K562 (cell line): ENCODE measurements around the gene DAPK2. TPM values are rescaled to one million over a fixed set of nuclear protein-coding genes. Genes with fewer than 3 reads are reported as not detected.

Experiments used
- ATAC-seq: fragments of 200-7000 bp; cut with Tn5 transposase; 3 replicates; pipeline ENCODE4 v1.9.1; 2020; ENCODE audit warnings: moderate library complexity
- BruUV-seq: library from RNA; stranded (reverse); fragments of 400-500 nt; replicated peaks from 2 replicates; lab custom pipeline; 2021; lab: Mats Ljungman, UMichigan
- CTCF ChIA-PET: fragments of 300-600 bp; formaldehyde crosslinking; extraction: SDS; loops from one replicate; lab custom pipeline; 2021; ENCODE audit warnings: low intra/inter-chr PET ratio; lab: Yijun Ruan, JAX
- POLR2A ChIA-PET: fragments of 300-600, 350-650 bp; sonication (Branson Sonifier 250); formaldehyde crosslinking; extraction: SDS; loops from one replicate; lab custom pipeline; 2021; ENCODE audit warnings: antibody characterized with exemption, inconsistent platforms; lab: Yijun Ruan, JAX
- DNase-seq, 4 experiments: peaks; one replicate each; pipeline versions ENCODE4 v3.0.0 to v3.0.0-alpha.2; 2011 to 2018; ENCODE audit warnings: low spot score in 3 of 4, mixed read lengths in 3 of 4; ENCODE audit errors: extremely low read depth in 1 of 4
- FAIRE-seq: peaks from 2 replicates; lab custom pipeline; 2011; peaks lifted over from hg19 to GRCh38; lab: Jason Lieb, UNC
- H2AFZ ChIP-seq: 2 replicates; pipeline ENCODE4 v1.6.0; 2011; ENCODE audit warnings: low read depth, low read length, control low read depth, inconsistent platforms
- H3K27ac ChIP-seq: fragments of 200-600 bp; 3 replicates; pipeline ENCODE4 v1.8.0; 2011; ENCODE audit warnings: low read depth, mild to moderate bottlenecking, control low read depth, inconsistent platforms, low read length, moderate library complexity, mixed read lengths; ENCODE audit errors: extremely low read depth
- H3K27me3 ChIP-seq, 2 experiments: fragments of 300-600 bp in 1 of 2; 2 replicates in 1 of 2; 3 replicates in 1 of 2; pipeline versions ENCODE4 v1.6.0 to v1.8.0; 2011; ENCODE audit warnings: inconsistent platforms in 2 of 2, low read length in 2 of 2, mild to moderate bottlenecking in 1 of 2, mixed read lengths in 1 of 2, moderate library complexity in 1 of 2; ENCODE audit not compliant: control insufficient read depth in 2 of 2, insufficient read depth in 2 of 2
- H3K36me3 ChIP-seq: fragments of 300-600 bp; 3 replicates; pipeline ENCODE4 v1.8.0; 2011; ENCODE audit warnings: mild to moderate bottlenecking, low read length, inconsistent platforms; ENCODE audit not compliant: control insufficient read depth, insufficient read depth
- H3K4me1 ChIP-seq, 2 experiments: fragments of 200-600 bp in 1 of 2; replicated peaks in 1 of 2; 2 replicates in 1 of 2; 3 replicates in 1 of 2; pipeline versions ENCODE4 v1.5.1 to v1.8.0; 2011; ENCODE audit warnings: inconsistent platforms in 2 of 2, low read length in 2 of 2, mild to moderate bottlenecking in 1 of 2, mixed read lengths in 1 of 2, moderate library complexity in 1 of 2; ENCODE audit not compliant: control insufficient read depth in 2 of 2, insufficient read depth in 2 of 2
- H3K4me2 ChIP-seq: 2 replicates; pipeline ENCODE4 v1.6.1; 2011; ENCODE audit warnings: low read length, control low read depth, inconsistent platforms, mixed read lengths; ENCODE audit not compliant: insufficient read depth
- H3K4me3 ChIP-seq: fragments of 200-600 bp; sonication (generic), shearing (Covaris generic); 2 replicates; pipeline ENCODE4 v1.5.1; 2016; ENCODE audit warnings: control low read depth, inconsistent platforms
- H3K79me2 ChIP-seq: fragments of 200-600 bp; 3 replicates; pipeline ENCODE4 v1.8.0; 2011; ENCODE audit warnings: low read length, inconsistent platforms; ENCODE audit not compliant: control insufficient read depth, insufficient read depth
- H3K9ac ChIP-seq, 2 experiments: 2 replicates each; pipeline versions ENCODE4 v1.6.0 to v1.6.1; 2011; ENCODE audit warnings: low read depth in 2 of 2, low read length in 2 of 2, control low read depth in 1 of 2, inconsistent platforms in 1 of 2, mild to moderate bottlenecking in 1 of 2, mixed read lengths in 1 of 2; ENCODE audit not compliant: insufficient read depth in 1 of 2
- H3K9me1 ChIP-seq: one replicate; pipeline ENCODE4 v1.6.0; 2011; ENCODE audit warnings: inconsistent platforms, mild to moderate bottlenecking, low read length, moderate library complexity; ENCODE audit not compliant: control insufficient read depth, insufficient read depth
- H3K9me3 ChIP-seq: replicated peaks from 2 replicates; pipeline ENCODE4 v1.5.1; 2011; ENCODE audit warnings: low read depth, low read length, inconsistent platforms; ENCODE audit not compliant: control insufficient read depth, insufficient read depth
- H4K20me1 ChIP-seq: replicated peaks from 2 replicates; pipeline ENCODE4 v1.6.1; 2011; ENCODE audit warnings: low read length, inconsistent platforms, mixed read lengths; ENCODE audit not compliant: control insufficient read depth, insufficient read depth
- ATF1 ChIP-seq, 2 experiments: fragments of 450-650 bp in 1 of 2; IDR thresholded peaks; 2 replicates each; pipeline ENCODE4 v1.6.1; 2016; ENCODE audit warnings: missing compliant biosample characterization in 1 of 2, missing genetic modification characterization in 1 of 2
- ATF7 ChIP-seq: fragments of 450-650 bp; IDR thresholded peaks from 2 replicates; pipeline ENCODE4 v1.7.1; 2014; ENCODE audit warnings: mild to moderate bottlenecking, moderate library complexity
- HEY1 ChIP-seq: fragments of 250-450 bp; sonication (Bioruptor Pico); IDR thresholded peaks from 2 replicates; pipeline ENCODE4 v1.5.0; 2020; ENCODE audit warnings: mild to moderate bottlenecking, moderate library complexity, borderline replicate concordance
- HLTF ChIP-seq: fragments of 450-650 bp; IDR thresholded peaks from 2 replicates; pipeline ENCODE4 v1.6.1; 2016
- WGBS: fragments of 100-300 bp; shearing (Covaris generic); methylation state at CpG from one replicate; pipeline ENCODE4 v1.1.6; 2016; ENCODE audit warnings: low coverage, mixed read lengths; ENCODE audit not compliant: insufficient coverage; ENCODE audit errors: missing lambda C conversion rate; 5-methylcytosine and 5-hydroxymethylcytosine counted together
- in situ Hi-C: fragments of 300-500 bp; cut with MboI; formaldehyde crosslinking; loops from 4 replicates; pipeline ENCODE4 v1.15.0; 2018; ENCODE audit warnings: inconsistent platforms, mixed read lengths
- intact Hi-C: fragments of 100-400 bp; cut with micrococcal nuclease; formaldehyde crosslinking; loops from 2 replicates; pipeline ENCODE4 v1.14.2; 2022
- polyA plus RNA-seq, 8 experiments: library from polyadenylated mRNA; depleted of rRNA in 4 of 8; stranded (reverse) in 5 of 8; unstranded in 3 of 8; fragments of >200 nt; fragmentation: Nextera tagmentation in 2 of 8; fragmentation: Illumina TruSeq in 1 of 8; extraction: Ambion mirVana in 2 of 8; extraction: Trizol in 1 of 8; gene quantifications; 2 replicates each; pipeline versions ENCODE4 v1.2.1 to v1.2.3, GENCODE V29; 2011 to 2014; ENCODE audit warnings: inconsistent platforms in 1 of 8, missing spikeins in 1 of 8
- total RNA-seq, 7 experiments: library from RNA; depleted of rRNA in 6 of 7; stranded (reverse); fragments of >200 nt in 6 of 7; fragmentation: Illumina TruSeq in 2 of 7; extraction: Trizol in 2 of 7; gene quantifications; 2 replicates each; pipeline versions ENCODE4 v1.2.1 to v1.2.3, GENCODE V29; 2011 to 2021; ENCODE audit warnings: low replicate concordance in 1 of 7
- TF ChIP-seq, protein P1 (sequence below): fragments of 200-800 bp; sonication (Bioruptor generic); IDR thresholded peaks from 2 replicates; pipeline ENCODE4 v1.6.1; 2016; ENCODE audit warnings: missing genetic modification characterization, missing compliant biosample characterization
- TF ChIP-seq, protein P2 (sequence below), 2 experiments: fragments of 450-650 bp in 1 of 2; sonication (generic) in 1 of 2; formaldehyde crosslinking in 1 of 2; IDR thresholded peaks in 1 of 2; conservative IDR thresholded peaks in 1 of 2; 2 replicates each; pipeline versions ENCODE4 v1.6.1 to v1.8.1; 2016 to 2023; ENCODE audit warnings: mild to moderate bottlenecking in 2 of 2, moderate library complexity in 2 of 2, inconsistent platforms in 1 of 2, missing genetic modification reagents in 1 of 2

Gene DAPK2
- total and polyA plus RNA-seq, 9 of the 15 experiments (the other 6 are each of a cell fraction or from before 2014, with no cell fraction given) = 0.14 to 5.2 (median 2.2) TPM

DNA sequence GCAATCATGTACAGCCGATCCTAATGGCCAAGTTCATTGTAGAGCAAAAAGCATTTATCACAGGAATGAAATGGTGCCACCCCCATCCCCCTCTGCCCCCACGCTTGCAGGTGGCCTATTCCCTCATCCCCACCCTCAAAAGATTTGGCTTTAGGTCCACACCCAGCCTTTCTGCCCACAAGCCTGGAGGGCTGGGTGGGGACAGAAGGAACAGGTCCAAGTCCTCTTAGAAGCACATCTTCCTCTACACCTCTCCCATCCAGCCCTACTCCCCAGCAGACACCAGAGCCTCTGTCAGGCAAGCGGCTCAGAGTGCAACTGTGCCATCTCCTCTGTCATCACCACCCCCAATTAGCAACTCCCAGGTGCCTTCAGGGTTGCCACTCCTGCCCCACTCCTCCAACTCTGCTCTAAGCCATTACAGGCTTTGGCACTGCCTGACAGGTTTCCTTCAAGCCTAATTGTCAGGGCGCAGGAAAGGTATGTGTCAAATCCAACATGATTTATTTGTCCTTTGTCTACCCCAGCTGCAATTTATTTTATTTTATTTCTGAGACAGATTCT, 49.4 kb downstream of the DAPK2 start (continued):
- TF ChIP-seq, protein P1, sequence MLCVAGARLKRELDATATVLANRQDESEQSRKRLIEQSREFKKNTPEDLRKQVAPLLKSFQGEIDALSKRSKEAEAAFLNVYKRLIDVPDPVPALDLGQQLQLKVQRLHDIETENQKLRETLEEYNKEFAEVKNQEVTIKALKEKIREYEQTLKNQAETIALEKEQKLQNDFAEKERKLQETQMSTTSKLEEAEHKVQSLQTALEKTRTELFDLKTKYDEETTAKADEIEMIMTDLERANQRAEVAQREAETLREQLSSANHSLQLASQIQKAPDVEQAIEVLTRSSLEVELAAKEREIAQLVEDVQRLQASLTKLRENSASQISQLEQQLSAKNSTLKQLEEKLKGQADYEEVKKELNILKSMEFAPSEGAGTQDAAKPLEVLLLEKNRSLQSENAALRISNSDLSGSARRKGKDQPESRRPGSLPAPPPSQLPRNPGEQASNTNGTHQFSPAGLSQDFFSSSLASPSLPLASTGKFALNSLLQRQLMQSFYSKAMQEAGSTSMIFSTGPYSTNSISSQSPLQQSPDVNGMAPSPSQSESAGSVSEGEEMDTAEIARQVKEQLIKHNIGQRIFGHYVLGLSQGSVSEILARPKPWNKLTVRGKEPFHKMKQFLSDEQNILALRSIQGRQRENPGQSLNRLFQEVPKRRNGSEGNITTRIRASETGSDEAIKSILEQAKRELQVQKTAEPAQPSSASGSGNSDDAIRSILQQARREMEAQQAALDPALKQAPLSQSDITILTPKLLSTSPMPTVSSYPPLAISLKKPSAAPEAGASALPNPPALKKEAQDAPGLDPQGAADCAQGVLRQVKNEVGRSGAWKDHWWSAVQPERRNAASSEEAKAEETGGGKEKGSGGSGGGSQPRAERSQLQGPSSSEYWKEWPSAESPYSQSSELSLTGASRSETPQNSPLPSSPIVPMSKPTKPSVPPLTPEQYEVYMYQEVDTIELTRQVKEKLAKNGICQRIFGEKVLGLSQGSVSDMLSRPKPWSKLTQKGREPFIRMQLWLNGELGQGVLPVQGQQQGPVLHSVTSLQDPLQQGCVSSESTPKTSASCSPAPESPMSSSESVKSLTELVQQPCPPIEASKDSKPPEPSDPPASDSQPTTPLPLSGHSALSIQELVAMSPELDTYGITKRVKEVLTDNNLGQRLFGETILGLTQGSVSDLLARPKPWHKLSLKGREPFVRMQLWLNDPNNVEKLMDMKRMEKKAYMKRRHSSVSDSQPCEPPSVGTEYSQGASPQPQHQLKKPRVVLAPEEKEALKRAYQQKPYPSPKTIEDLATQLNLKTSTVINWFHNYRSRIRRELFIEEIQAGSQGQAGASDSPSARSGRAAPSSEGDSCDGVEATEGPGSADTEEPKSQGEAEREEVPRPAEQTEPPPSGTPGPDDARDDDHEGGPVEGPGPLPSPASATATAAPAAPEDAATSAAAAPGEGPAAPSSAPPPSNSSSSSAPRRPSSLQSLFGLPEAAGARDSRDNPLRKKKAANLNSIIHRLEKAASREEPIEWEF (CRISPR knock-in tag) = no peak
- TF ChIP-seq HEY1 (CRISPR knock-in tag) = no peak

- 36% methylated on average over 1 of the region's 1 CpG for WGBS
- POLR2A ChIA-PET = interaction anchor here (1.1 kb wide), 1 partner anchor 11 kb away, joined by 3 read pairs; no protein-coding TSS in a partner anchor
- no peaks in the 10 kb centered on the region for H3K79me2 ChIP-seq
Measured at GRCh38 chr15:63995789-63996188, 50.5 kb downstream of the DAPK2 start.

More at GRCh38 chr15:63995789-63996188, 50.5 kb downstream of the DAPK2 start:
- no peaks in the 10 kb centered on the region for H3K27me3 ChIP-seq
- no peaks in the 10 kb centered on the region for H3K9me3 ChIP-seq
- no peak overlapping the region for H3K27ac ChIP-seq
- H3K4me3 ChIP-seq = no peak overlapping the region
- H2AFZ ChIP-seq = no peak overlapping the region
- no peak for FAIRE-seq
- no peak for DNase-seq
- intact Hi-C loops = loop anchor here (10.0 kb wide), 1 partner anchor 61 kb away; no protein-coding TSS in a partner anchor
- no peak for ATAC-seq
- no TSS peak for BruUV-seq
- in situ Hi-C loops = no loop called here
- H3K36me3 ChIP-seq = no peaks in the 10 kb centered on the region
- no peaks in the 10 kb centered on the region for H3K9me1 ChIP-seq
- TF ChIP-seq ATF7 (peak; percentile 60), ATF1 (CRISPR knock-in tag; IDR thresholded peaks at IDR 0.05) (no peak), ATF1 (tag; IDR thresholded peaks at IDR 0.05) (0 out of 2 replicates have a peak, but pooled peaks have one; percentile 14), HLTF (no peak)
- TF ChIP-seq, protein P2, sequence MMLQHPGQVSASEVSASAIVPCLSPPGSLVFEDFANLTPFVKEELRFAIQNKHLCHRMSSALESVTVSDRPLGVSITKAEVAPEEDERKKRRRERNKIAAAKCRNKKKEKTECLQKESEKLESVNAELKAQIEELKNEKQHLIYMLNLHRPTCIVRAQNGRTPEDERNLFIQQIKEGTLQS (IDR thresholded peaks at IDR 0.05) = peak; percentile 64
- TF ChIP-seq, protein P2 (CRISPR knock-in tag; conservative IDR thresholded peaks at IDR 0.05) = no peak
- H3K4me2 ChIP-seq = no peak overlapping the region
- no peak overlapping the region for H3K9ac ChIP-seq
- peaks cover 2 to 3% of the 10 kb centered on the region in 2 experiments; a peak in 3 of 5 replicates for H3K4me1 ChIP-seq
- no peaks in the 10 kb centered on the region for H4K20me1 ChIP-seq
- CTCF ChIA-PET = no interaction called here
